IMR-90 (cell line): Measurements from ENCODE around the gene PXT1. TPM values are rescaled to one million over a fixed set of nuclear protein-coding genes. Genes with fewer than 3 reads are reported as not detected.
A peak's percentile ranks its signal among the peaks of the same experiment; 100 is the strongest.

Experiments
- ATAC-seq: fragments of 200-7000 bp; cut with Tn5 transposase; 2 replicates; pipeline ENCODE4 v1.9.1; 2020; ENCODE audit warnings: low read depth, mild to moderate bottlenecking, moderate library complexity
- BruUV-seq: library from RNA; stranded (reverse); fragments of 400-500 nt; replicated peaks from 2 replicates; lab custom pipeline; 2021; lab: Mats Ljungman, UMichigan
- CTCF ChIA-PET: fragments of 300-600 bp; formaldehyde crosslinking; extraction: SDS; loops from one replicate; lab custom pipeline; 2021; ENCODE audit warnings: antibody characterized with exemption; lab: Yijun Ruan, JAX
- POLR2A ChIA-PET: fragments of 300-600 bp; sonication (Branson Sonifier 250); formaldehyde crosslinking; loops from one replicate; lab custom pipeline; 2022; ENCODE audit warnings: antibody characterized with exemption; ENCODE audit not compliant: unreplicated experiment; lab: Charles Lee
- DNase-seq: peaks from one replicate; pipeline ENCODE4 v3.0.0; 2013
- H2AFZ ChIP-seq: replicated peaks from 2 replicates; pipeline ENCODE3; 2013; ENCODE audit warnings: low read length, mild to moderate bottlenecking; ENCODE audit not compliant: poor library complexity
- H2AK5ac ChIP-seq: 2 replicates; pipeline ENCODE4 v1.6.1; 2013; ENCODE audit warnings: low read depth, low read length, inconsistent platforms
- H2AK9ac ChIP-seq: replicated peaks from 2 replicates; pipeline ENCODE3; 2013; ENCODE audit warnings: mild to moderate bottlenecking, low read depth, low read length, moderate library complexity; ENCODE audit not compliant: poor library complexity
- H2BK120ac ChIP-seq: 2 replicates; pipeline ENCODE4 v1.6.1; 2013; ENCODE audit warnings: low read depth, low read length, inconsistent platforms
- H2BK15ac ChIP-seq: 3 replicates; pipeline ENCODE4 v1.6.1; 2013; ENCODE audit warnings: low read depth, low read length, inconsistent platforms
- H2BK20ac ChIP-seq: 2 replicates; pipeline ENCODE4 v1.6.1; 2013; ENCODE audit warnings: low read depth, mild to moderate bottlenecking, inconsistent platforms, low read length, moderate library complexity
- H2BK5ac ChIP-seq: 2 replicates; pipeline ENCODE4 v1.6.1; 2013; ENCODE audit warnings: mild to moderate bottlenecking, low read depth, low read length, inconsistent platforms; ENCODE audit not compliant: poor library complexity, severe bottlenecking
- H3K14ac ChIP-seq: replicated peaks from 2 replicates; pipeline ENCODE4 v1.6.1; 2013; ENCODE audit warnings: low read depth, low read length, inconsistent platforms
- H3K18ac ChIP-seq: 2 replicates; pipeline ENCODE4 v1.6.1; 2013; ENCODE audit warnings: low read depth, low read length, control low read depth
- H3K23ac ChIP-seq: 2 replicates; pipeline ENCODE4 v1.6.1; 2013; ENCODE audit warnings: low read depth, low read length, inconsistent platforms
- H3K27ac ChIP-seq: 2 replicates; pipeline ENCODE4 v1.5.1; 2013; ENCODE audit warnings: mild to moderate bottlenecking, control low read depth, low read length; ENCODE audit not compliant: insufficient read depth
- H3K27me3 ChIP-seq: 2 replicates; pipeline ENCODE4 v1.6.1; 2013; ENCODE audit warnings: low read length; ENCODE audit not compliant: control insufficient read depth, insufficient read depth
- H3K36me3 ChIP-seq: 2 replicates; pipeline ENCODE4 v1.6.1; 2013; ENCODE audit warnings: low read length, mixed read lengths; ENCODE audit not compliant: control insufficient read depth, insufficient read depth
- H3K4ac ChIP-seq: 2 replicates; pipeline ENCODE4 v1.6.1; 2013; ENCODE audit warnings: low read depth, low read length, inconsistent platforms
- H3K4me1 ChIP-seq: 2 replicates; pipeline ENCODE4 v1.6.1; 2013; ENCODE audit warnings: low read length, mixed read lengths; ENCODE audit not compliant: control insufficient read depth, insufficient read depth
- H3K4me2 ChIP-seq: 2 replicates; pipeline ENCODE4 v1.6.1; 2013; ENCODE audit warnings: low read depth, mild to moderate bottlenecking, control low read depth, low read length, moderate library complexity
- H3K4me3 ChIP-seq: 2 replicates; pipeline ENCODE4 v1.5.1; 2013; ENCODE audit warnings: low read depth, mild to moderate bottlenecking, control low read depth, low read length, moderate library complexity; ENCODE audit not compliant: insufficient read depth
- H3K56ac ChIP-seq: 2 replicates; pipeline ENCODE4 v1.6.1; 2013; ENCODE audit warnings: low read length, inconsistent platforms; ENCODE audit not compliant: insufficient read depth; ENCODE audit errors: extremely low read depth
- H3K79me1 ChIP-seq, 2 experiments: 2 replicates each; pipeline ENCODE4 v1.6.1; 2013; ENCODE audit warnings: low read length in 2 of 2, inconsistent platforms in 1 of 2, low read depth in 1 of 2
- H3K9ac ChIP-seq: 2 replicates; pipeline ENCODE4 v1.6.1; 2013; ENCODE audit warnings: low read depth, low read length, control low read depth
- H3K9me1 ChIP-seq: 2 replicates; pipeline ENCODE4 v1.6.1; 2013; ENCODE audit warnings: low read length, inconsistent platforms; ENCODE audit not compliant: insufficient read depth
- H3K9me3 ChIP-seq: 2 replicates; pipeline ENCODE4 v1.6.1; 2013; ENCODE audit warnings: low read length; ENCODE audit not compliant: control insufficient read depth, insufficient read depth
- H4K20me1 ChIP-seq: 2 replicates; pipeline ENCODE4 v1.6.1; 2013; ENCODE audit warnings: low read length, inconsistent platforms; ENCODE audit not compliant: insufficient read depth
- H4K5ac ChIP-seq: 2 replicates; pipeline ENCODE4 v1.6.1; 2013; ENCODE audit warnings: mild to moderate bottlenecking, low read depth, low read length, control low read depth
- H4K8ac ChIP-seq, 2 experiments: 2 replicates each; pipeline ENCODE4 v1.6.1; 2013; ENCODE audit warnings: low read depth in 2 of 2, low read length in 2 of 2, control low read depth in 1 of 2, inconsistent platforms in 1 of 2
- H4K91ac ChIP-seq: 2 replicates; pipeline ENCODE4 v1.6.1; 2013; ENCODE audit warnings: low read depth, low read length, inconsistent platforms; ENCODE audit not compliant: insufficient read depth
- BHLHE40 ChIP-seq: fragments of 150-350 bp; IDR thresholded peaks from 2 replicates; pipeline ENCODE4 v1.6.1; 2016; ENCODE audit warnings: mild to moderate bottlenecking, low read depth, low read length
- CEBPB ChIP-seq: IDR thresholded peaks from 2 replicates; pipeline ENCODE4 v1.6.1; 2012; ENCODE audit warnings: low read depth, low read length, improper control_type of control experiment
- FOS ChIP-seq: fragments of 150-350 bp; IDR thresholded peaks from 2 replicates; pipeline ENCODE4 v1.6.1; 2016; ENCODE audit warnings: low read depth, low read length
- MAFK ChIP-seq: IDR thresholded peaks from 2 replicates; pipeline ENCODE4 v1.6.1; 2012; ENCODE audit warnings: low read depth, low read length, improper control_type of control experiment
- POLR2A ChIP-seq: IDR thresholded peaks from 2 replicates; pipeline ENCODE4 v1.6.1; 2012; ENCODE audit warnings: mild to moderate bottlenecking, low read depth, low read length
- RAD21 ChIP-seq: IDR thresholded peaks from 2 replicates; pipeline ENCODE4 v1.6.1; 2012; ENCODE audit warnings: low read length, improper control_type of control experiment
- WGBS, 2 experiments: methylation state at CpG; one replicate each; pipeline versions ENCODE4 v1.1.5 to v1.1.7; 2013; ENCODE audit warnings: missing lambda C conversion rate in 2 of 2; ENCODE audit not compliant: insufficient read length in 1 of 2; ENCODE audit errors: extremely low coverage in 2 of 2; 5-methylcytosine and 5-hydroxymethylcytosine counted together
- dilution Hi-C: fragments of 300-500 bp; cut with HindIII; formaldehyde crosslinking; loops from one replicate; pipeline ENCODE4 v1.14.3; 2018; ENCODE audit warnings: low sequenced_read_pairs; ENCODE audit not compliant: unreplicated experiment
- in situ Hi-C: fragments of 300-500 bp; cut with MboI; formaldehyde crosslinking; loops from 3 replicates; pipeline ENCODE4 v1.14.3; 2019; ENCODE audit warnings: low sequenced_read_pairs, inconsistent platforms, mixed read lengths
- intact Hi-C: fragments of 100-400 bp; cut with micrococcal nuclease; formaldehyde crosslinking; loops from 2 replicates; pipeline ENCODE4 v1.10.0; 2022
- polyA plus RNA-seq, 3 experiments: library from polyadenylated mRNA; depleted of rRNA; stranded (reverse); fragments of >200 nt; gene quantifications; 2 replicates each; pipeline ENCODE4 v1.2.3, GENCODE V29; 2012; ENCODE audit warnings: low replicate concordance in 1 of 3
- total RNA-seq: library from RNA; depleted of rRNA; stranded (reverse); fragments of >200 nt; gene quantifications from 2 replicates; pipeline ENCODE4 v1.2.3, GENCODE V29; 2012

Gene PXT1
- total and polyA plus RNA-seq, 2 of the 4 experiments (the other 2 are of a cell fraction): not detected

DNA sequence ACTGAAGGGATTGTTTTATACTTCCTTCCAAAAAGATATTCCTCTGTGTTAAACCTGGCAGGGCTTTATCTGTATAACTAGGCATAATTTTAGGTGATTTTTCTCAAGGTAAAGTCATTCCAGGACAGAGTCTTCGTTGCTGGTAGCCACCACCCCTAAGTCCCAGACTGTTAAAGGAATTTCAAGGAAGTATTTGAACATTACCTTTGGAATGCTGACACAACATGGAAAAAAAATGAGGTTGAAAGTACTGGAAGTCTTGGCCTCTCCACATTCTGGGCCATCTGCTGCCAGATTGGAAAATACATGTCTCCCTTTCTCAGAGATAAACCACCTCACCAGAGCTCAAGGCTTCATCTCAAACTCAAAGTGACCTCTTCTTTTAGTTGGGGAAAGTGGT is 28.2 kb downstream of the PXT1 start:
- Histone ChIP-seq H4K91ac (no peak overlapping the region), H3K79me1 (no peaks in the 10 kb centered on the region), H2BK15ac (no peak overlapping the region), H3K18ac (no peak overlapping the region), H3K9ac (no peak overlapping the region), H3K27ac (no peak overlapping the region), H4K20me1 (no peaks in the 10 kb centered on the region), H2BK20ac (no peak overlapping the region), H3K4me3 (no peak overlapping the region), H3K4me2 (no peak overlapping the region), H3K9me1 (0 out of 2 replicates have a peak, but pooled peaks cover 3% of the 10 kb centered on the region), H2BK5ac (no peak overlapping the region), H3K4me1 (no peaks in the 10 kb centered on the region; the same call in 1 of the 2 replicates), H3K36me3 (no peaks in the 10 kb centered on the region), H3K14ac (no peak overlapping the region), H3K4ac (no peak overlapping the region), H2BK120ac (no peak overlapping the region), H3K56ac (no peak overlapping the region; the same call in 1 of the 2 replicates), H2AK5ac (no peak overlapping the region), H2AK9ac (no peak overlapping the region), H4K8ac (no peak overlapping the region), H3K9me3 (no peaks in the 10 kb centered on the region), H3K27me3 (peaks cover 4% of the 10 kb centered on the region), H4K5ac (no peak overlapping the region), H3K23ac (no peak overlapping the region), H2AFZ (no peak overlapping the region)
- ChIA-PET POLR2A (no interaction called here), CTCF (no interaction called here)
- no TSS peak for BruUV-seq
- intact Hi-C loops (no loop called here), dilution Hi-C loops (no loop called here), in situ Hi-C loops (no loop called here)
- ATAC-seq (peak; percentile 24), DNase-seq (peak; percentile 8)
- WGBS, 2 experiments: no CpG with 5 or more reads among the region's 1 CpG
- TF ChIP-seq FOS (no peak), MAFK (no peak), POLR2A (no peak), BHLHE40 (no peak), RAD21 (no peak), CEBPB (no peak)
